NCI-H226 (cell line): Measurements from ENCODE around the gene ZEB1.

ENCODE experiments used
- DNase-seq: peaks from one replicate; pipeline ENCODE4 v3.0.0-alpha.2; 2015

ZEB1 gene

GRCh38 chr10:31318854-31319601 lies at the start of gene ZEB1:
Gene ZEB1, plus strand, starts transcription at chr10:31319216. Its CDS starts 19 bp downstream, at chr10:31319235.
- DNase-seq, result peak; percentile 92

DNA sequence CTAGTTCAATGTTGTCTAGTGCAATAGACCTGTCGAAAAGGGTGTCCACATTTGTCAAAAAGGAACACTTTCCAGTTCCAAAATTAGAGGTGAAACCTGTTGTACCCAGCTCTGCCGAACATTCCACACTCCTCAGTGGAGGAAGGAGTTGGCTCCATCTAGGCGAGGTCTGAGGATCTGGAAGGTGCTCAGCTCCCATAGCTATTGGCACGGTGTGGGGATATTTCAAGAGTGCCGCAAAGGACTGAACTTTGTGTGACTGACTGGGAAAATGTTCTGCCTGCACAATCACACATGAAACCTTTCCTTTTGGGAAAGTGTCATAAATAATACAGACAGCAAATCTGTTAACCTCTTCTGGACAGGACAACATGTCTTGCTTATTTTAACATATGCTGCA lies 48.1 kb upstream of the ZEB1 start:
- no peak for DNase-seq

- DNase-seq, result no peak
Measured at GRCh38 chr10:31272841-31273240, 46.2 kb upstream of the ZEB1 start.

DNA sequence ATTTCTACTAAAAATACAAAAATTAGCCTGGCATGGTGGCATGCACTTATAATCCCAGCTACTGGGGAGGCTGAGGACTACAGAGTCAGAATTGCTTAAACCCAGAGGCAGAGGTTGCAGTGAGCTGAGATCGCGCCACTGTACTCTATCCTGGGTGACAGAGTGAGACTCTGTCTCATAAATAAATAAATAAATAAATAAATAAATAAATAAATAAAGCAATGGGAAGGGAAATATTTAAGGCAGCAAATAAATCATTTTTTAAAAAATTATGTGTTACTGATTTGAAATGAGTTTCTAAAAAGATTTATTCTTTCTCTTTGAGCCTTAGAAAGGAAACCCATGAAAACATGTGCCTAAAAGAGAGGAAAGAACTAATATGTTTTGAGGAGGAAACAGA lies 45.2 kb upstream of the ZEB1 start:
- no peak for DNase-seq

GRCh38 chr10:31274310-31274709 lies 44.7 kb upstream of the ZEB1 start:
- DNase-seq, result no peak

- DNase-seq, result peak; percentile 28
Measured at GRCh38 chr10:31278279-31278941, 40.6 kb upstream of the ZEB1 start.

DNA sequence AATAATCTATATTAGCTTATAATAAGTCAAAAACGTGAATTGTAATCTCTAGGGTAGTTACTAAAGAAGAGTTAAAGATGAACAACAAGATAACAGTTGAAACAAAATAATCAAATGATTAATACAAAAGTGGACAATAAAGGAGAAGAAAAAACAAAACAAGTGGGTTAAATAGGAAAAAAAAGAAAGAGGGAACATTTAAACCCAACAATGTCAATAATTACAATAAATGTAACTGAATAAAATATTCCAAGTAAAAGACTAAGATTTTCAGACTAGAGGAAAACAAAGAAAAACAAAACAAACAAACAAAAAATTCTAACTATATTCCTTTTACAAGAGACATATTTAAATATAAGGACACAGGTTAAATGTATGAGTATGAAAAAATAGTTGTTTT lies 38.0 kb upstream of the ZEB1 start:
- DNase-seq, result no peak

- no peak for DNase-seq
Measured at GRCh38 chr10:31288001-31288400, 31.0 kb upstream of the ZEB1 start.

- no peak for DNase-seq
Measured at GRCh38 chr10:31288962-31289361, 30.1 kb upstream of the ZEB1 start.

- DNase-seq, result no peak
Measured at GRCh38 chr10:31290386-31290785, 28.6 kb upstream of the ZEB1 start.

- no peak for DNase-seq
Measured at GRCh38 chr10:31291123-31291522, 27.9 kb upstream of the ZEB1 start.

DNA sequence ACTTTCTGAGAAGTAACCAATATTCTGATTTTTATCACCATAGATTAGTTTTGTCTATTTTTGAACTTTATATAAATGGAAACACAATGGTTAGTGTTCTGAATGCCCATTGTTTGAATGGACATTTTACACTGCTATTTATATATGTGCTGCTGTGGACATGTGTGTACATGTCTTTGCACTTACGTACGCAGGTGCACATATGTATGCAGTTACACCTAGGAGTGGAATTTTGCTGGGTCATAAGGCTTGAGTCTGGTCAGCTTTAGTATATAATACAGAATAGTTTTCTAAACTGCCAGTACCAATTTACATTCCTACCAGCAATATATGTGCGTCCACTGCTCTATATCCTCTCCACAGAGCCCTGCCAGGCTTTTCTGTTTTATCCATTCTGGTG lies 24.5 kb upstream of the ZEB1 start:
- no peak for DNase-seq

DNA sequence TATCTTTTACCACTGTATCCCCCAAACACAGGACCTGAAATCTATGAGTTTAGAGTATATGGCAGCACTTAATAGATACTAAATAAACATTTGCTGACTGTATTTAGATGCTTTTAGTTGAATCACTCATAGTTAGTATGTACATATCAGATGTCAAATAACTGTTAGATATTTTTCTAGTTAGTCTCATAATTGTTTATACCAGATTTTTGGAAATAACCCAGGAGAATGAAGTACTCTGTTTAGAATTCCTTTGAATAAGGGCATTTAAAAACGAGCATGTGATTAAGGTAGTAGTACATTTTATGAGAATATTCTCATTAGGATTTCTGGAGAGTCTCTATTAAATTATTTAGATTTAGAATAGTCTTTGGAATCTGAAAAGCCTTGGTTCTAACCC lies 22.3 kb upstream of the ZEB1 start:
- no peak for DNase-seq

DNA sequence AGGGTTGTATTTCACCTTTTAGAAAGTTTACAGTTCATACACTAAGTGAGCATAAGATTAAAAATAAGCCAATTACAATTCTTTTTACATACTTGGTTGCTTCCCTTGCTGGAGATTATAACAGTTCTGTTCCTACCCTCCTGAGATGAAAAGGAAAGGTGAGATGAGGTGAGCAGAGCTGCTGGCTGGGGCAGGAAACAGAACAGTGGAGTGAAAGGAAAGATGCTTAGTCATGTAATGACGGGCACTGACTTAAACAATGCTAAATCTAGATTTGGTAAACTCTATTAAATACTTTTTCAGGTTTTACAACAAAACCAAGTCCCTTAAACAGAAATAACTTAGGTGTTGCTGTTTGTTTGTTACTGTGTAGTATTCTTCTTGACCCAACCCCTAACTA lies 19.9 kb upstream of the ZEB1 start:
- no peak for DNase-seq

DNA sequence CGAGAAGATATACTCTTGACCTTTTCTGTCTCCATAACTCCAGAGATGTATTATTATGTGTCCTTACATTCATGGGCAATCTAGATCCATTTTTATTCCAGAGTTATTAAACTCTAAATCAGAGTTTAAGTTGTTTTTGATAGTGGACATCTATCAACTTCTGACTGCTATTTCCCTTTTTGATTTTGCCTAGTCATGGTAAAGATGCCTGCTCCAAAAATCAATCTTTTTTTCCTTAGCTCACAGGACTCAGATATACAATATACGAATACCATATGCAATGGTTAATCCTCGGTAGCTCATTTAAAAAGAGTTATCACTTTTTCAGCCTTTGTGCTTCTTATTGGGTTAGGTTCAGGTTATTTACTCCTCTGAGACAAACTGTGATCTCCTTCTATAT lies 15.8 kb upstream of the ZEB1 start:
- DNase-seq, result no peak

DNA sequence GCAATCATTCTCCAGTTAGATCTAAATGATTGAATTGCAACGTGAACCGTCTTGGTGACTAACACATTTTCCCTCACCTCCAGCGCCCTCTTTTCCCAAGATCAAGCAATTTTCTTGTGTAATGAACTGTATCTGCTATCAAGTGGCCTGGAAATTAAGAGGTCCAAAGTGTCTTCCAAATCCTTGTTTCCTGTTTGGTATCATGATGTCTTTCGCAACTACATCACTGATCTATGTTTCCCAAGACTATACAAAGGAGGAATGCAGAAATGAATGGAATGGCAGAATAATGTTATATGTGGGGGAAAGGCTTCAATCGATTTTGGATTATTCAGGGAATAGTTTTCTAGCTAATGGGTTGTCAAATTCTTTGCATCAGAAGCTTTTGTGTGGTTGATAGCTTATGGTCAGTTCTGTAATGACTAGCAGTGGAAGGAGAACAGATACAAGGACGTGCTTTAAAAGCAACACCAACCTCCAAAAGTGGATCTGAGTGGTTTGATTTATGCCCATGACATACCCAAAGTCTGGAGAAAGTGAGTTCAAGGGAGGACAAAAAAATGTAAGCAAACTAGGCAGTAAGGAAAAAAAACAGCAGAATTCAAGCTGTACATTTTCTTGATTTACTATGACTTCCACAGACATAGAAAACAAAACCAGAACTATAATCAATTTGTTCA lies 14.6 kb upstream of the ZEB1 start:
- DNase-seq, result peak; percentile 9

GRCh38 chr10:31313396-31313795 lies 5.6 kb upstream of the ZEB1 start:
- no peak for DNase-seq

- DNase-seq, result no peak
Measured at GRCh38 chr10:31314256-31315150, 4.5 kb upstream of the ZEB1 start.

DNA sequence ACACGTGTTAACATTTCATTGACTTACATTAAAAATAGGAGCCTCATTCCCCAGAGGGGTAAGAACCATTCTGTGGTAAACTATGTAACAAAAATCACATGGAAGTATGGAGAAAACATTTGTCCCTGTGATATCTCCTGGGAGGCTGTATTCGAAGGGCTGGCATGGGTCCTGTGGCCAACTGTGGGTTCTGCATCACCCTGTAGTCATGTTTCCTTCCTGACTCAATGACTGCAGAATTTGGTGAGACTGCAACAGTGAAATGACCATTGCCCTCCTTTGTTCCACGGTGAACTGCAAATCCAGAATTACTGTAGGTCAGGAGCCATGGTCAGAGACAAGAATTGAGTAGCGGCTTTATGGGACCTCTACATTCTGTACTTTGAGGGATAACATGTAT lies 3.6 kb upstream of the ZEB1 start:
- DNase-seq, result peak; percentile 50

- no peak for DNase-seq
Measured at GRCh38 chr10:31317171-31317570, 1.8 kb upstream of the ZEB1 start.

DNA sequence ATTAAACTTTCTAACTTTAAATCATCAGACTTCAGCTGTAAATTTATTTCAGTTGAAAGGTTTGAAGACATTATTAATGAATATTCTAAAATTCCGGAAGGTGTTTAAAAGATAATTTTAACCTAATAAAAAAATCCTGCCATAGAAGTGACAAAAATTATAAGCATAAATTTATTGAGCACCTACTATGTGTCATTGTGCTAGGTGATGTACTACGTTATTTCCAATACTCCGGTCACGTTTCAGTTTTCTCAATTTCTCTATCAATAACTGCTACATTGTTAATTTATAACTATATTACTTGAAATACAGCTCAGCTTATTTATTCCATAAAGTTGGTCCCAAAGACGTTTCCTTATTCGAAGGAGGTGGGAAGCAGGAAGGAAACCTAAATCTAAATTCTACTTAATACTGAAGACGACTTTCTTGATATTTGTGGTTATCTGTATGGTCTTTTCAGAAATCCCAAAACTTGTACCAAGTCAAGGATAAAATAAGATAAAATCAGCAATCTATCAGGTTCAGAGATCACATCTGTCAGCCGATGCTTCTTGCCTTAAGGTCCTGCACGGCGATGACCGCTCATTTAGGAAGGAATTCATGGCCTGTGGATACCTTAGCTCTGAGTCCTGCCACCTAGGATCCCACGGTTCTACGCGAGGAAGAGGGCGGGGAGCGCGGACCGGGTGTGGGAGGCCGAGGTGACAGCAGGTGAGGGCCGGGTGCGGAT lies 1.2 kb upstream of the ZEB1 start:
- no peak for DNase-seq

- peak; percentile 61 for DNase-seq
Measured at GRCh38 chr10:31318382-31318853, 598 bp upstream of the ZEB1 start.
